HL-60 (cell line): ENCODE data around the gene EEF1B2.

ENCODE experiments used
- POLR2AphosphoS5 ChIP-seq: IDR thresholded peaks from 2 replicates; pipeline ENCODE4 v1.6.1; 2012; ENCODE audit warnings: low read depth
- TF ChIP-seq, protein P1 (sequence below): IDR thresholded peaks from one replicate; pipeline ENCODE4 v1.5.1; 2011; ENCODE audit warnings: low read length, control low read depth, inconsistent platforms; ENCODE audit not compliant: insufficient read depth

DNA sequence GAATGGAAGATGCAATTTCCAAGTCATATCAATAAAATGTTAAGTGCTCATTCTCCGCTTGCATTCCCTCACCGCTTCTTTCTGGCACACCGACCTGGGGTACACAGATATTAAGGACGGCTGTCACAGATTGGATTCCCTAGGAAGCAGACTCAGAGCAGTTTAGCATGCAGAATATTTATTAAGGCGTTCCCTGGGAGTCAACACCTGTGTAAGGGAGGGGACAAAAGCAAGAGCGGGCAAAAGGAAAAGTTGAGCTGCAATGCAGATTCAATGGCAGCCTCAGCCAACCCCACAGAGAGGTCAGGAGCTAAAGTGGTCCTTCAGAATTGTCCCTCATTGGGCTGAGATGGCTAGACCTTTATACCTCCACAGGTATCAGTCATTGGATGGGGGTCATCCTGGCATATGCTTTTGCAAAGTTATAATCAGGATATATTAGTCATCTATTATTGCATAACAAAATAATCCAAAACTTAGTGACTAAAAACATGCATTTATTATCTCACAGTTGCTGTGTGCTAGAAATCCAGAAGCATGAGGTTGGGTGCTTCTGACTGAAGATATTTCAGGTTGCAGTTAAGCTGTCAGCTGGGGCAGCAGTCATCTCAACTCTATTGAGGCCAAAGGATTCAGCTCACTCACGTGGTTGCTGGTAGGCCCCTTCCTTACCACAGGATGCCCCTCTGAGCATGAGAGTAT is 46.7 kb upstream of the EEF1B2 start:
- TF ChIP-seq, protein P1, sequence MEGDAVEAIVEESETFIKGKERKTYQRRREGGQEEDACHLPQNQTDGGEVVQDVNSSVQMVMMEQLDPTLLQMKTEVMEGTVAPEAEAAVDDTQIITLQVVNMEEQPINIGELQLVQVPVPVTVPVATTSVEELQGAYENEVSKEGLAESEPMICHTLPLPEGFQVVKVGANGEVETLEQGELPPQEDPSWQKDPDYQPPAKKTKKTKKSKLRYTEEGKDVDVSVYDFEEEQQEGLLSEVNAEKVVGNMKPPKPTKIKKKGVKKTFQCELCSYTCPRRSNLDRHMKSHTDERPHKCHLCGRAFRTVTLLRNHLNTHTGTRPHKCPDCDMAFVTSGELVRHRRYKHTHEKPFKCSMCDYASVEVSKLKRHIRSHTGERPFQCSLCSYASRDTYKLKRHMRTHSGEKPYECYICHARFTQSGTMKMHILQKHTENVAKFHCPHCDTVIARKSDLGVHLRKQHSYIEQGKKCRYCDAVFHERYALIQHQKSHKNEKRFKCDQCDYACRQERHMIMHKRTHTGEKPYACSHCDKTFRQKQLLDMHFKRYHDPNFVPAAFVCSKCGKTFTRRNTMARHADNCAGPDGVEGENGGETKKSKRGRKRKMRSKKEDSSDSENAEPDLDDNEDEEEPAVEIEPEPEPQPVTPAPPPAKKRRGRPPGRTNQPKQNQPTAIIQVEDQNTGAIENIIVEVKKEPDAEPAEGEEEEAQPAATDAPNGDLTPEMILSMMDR, result no peak
- no peak for TF ChIP-seq POLR2AphosphoS5
